GM19463 (cell line): Measurements from ENCODE around the gene URAD.
"Not testable (repeated sequence)": the region's sequence is repeated elsewhere in the genome, so short reads cannot be mapped to it uniquely, and the experiment has no call there.

Experiments
- ATAC-seq: cut with Tn5 transposase; IDR thresholded peaks from one replicate; pipeline ENCODE4 v1.9.1; 2021; ENCODE audit warnings: mild to moderate bottlenecking, moderate library complexity; ENCODE audit not compliant: unreplicated experiment

Gene URAD

GRCh38 chr13:27971236-27971645 is 17.3 kb downstream of the URAD start:
- ATAC-seq = no peak

GRCh38 chr13:27970382-27971235 is 17.9 kb downstream of the URAD start:
- ATAC-seq = no peak

GRCh38 chr13:27969866-27970229 is 18.6 kb downstream of the URAD start:
- no peak for ATAC-seq

DNA sequence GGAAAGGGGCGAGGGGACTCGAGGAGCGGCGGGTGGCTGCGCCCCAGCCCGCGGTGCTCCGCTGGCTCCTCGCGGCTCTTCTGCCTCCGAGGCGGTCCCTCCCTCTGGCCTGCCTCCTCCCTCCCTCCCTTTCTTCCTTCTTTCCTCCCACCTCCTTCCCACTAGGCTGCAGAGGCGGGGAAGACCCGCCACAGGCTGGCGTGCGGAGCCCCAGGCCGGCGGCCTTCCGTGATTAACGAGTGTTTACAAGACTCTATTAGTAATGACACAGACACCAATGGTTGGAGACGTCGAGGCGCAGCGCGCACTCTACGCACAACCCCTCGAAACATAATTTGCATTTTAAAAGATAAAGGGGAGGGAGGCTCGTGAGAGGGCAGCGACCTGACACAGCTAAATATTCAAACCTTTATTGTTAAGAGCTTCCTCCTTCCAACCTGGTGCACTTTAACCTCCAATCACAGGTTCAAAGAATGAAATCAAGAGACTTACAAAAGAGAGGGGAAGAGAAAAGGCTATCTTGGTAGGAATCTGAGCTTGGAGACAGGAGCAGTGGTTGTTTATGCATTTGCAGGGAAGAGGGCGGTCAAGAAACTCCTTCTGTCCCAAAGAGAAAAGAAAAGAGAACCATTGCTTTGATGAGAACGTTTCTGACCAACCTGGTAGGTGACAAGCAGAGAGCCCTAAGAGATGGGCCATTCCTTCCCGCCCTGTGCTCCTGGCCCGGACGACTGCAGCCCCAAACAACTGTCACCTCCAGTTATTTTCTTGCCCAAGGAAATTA is 19.2 kb downstream of the URAD start, which contains the start of gene CDX2:
CDX2 (minus strand) TSS at position 234 of the 784 bp plus-strand sequence. CDS start 309 bp downstream, outside the sequence.
- no peak for ATAC-seq

DNA sequence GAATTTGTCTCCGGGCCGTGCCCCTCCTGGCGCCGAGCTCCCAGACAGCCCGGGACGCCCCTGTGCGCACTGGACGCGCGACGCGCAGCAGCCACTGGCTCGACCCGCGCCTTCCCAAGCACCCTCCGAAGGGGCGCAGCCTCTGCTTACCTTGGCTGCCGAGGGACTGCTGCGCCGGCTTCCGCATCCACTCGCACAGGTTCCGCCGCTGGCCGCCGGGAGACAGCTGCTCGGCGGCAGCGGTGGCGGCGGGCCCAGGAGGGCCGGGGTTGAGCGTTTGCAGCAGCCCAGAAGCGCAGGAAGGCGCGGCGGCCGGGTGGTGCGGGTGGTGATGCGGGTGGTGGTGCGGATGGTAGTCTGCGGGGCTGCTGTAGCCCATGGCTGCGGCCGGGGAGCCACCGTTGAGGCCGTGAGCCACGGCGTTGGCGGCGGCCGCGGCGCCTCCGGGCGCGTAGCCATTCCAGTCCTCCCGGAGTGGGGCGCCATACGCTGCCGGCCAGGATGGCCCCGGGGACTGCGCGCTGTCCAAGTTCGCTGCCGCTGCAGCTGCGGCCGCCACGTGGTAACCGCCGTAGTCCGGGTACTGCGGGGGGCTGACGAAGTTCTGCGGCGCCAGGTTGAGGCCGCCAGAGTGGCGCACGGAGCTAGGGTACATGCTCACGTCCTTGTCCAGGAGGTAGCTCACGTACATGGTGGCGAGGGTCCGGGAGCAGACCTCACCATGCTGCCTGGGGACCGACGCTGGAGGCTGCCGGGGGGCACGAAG is 20.0 kb downstream of the URAD start:
- no peak for ATAC-seq

DNA sequence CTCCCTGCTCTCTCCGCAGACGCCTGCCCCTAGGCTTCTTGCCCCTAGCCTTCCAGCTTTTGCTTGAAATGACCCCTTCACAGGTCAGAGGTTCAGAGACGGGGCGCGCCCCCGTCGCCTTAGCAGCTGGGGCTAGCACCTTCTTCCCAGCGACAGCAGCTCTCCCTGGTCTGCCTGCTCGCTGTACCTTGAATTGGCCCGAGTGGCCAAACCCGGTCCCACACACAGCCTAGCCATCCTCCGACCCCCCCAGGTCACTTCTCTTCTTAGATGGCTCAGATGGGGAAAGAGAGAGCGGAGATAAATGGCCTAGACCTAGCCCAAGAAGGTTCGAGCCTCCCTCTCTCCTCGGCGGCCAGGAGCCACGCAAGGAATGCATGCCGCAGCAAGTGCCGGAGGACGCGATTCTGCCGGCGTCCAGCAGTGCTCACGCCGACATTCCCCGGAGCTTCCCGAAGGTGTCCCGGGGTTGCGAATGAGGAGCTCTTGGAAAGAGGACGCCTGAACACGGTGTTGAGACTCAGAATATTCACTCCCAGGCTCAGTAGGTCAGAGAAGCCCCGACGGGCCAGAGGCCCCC is 20.7 kb downstream of the URAD start:
- ATAC-seq = no peak

DNA sequence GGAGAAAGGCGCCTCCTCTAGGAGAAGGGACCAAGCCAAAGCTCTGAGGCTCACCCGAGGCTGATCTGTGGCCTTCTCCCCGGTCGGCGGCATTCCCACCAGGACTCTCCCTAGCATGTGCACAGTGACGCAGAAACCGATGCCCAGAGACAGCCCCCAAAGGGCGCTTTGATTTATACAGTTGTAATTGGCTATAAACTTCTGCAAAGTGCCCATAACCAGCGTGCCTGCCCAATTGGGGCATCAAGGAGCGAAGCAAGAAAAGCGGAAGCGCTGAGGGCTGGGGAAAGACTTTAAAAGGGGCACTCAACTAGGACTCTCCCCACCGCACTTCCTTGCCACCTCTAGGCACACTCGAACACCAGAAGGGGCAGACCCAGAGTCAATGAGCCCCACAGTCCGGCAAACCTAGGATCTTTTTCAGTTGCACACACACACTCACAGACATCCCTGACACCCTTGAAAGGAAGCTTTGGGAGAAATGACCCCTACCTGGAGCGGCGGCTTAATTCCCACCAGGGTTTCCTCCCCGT is 21.2 kb downstream of the URAD start:
- ATAC-seq = no peak

- no peak for ATAC-seq
Measured at GRCh38 chr13:27966641-27967202, 21.8 kb downstream of the URAD start.

- ATAC-seq = no peak
Measured at GRCh38 chr13:27965740-27966640, 22.5 kb downstream of the URAD start.

- no peak for ATAC-seq
Measured at GRCh38 chr13:27965343-27965739, 23.2 kb downstream of the URAD start.

GRCh38 chr13:27964741-27965323 is 23.7 kb downstream of the URAD start:
- no peak for ATAC-seq

DNA sequence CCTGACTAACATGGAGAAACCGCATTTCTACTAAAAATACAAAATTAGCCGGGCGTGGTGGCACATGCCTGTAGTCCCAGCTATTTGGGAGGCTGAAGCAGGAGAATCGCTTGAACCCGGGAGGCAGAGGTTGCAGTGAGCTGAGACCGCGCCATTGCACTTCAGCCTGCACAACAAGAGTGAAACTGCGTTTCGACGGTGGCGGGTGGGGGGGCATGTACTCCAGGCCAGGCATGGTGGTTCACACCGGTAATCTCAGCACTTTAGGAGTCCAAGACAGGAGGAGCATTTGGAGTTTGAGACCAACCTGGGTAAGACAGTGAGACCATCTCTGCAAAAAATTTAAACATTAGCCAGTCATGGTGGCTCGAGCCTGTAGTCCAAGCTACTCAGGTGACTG is 24.3 kb downstream of the URAD start:
- not testable (repeated sequence) for ATAC-seq

- ATAC-seq = no peak
Measured at GRCh38 chr13:27963491-27963890, 25.0 kb downstream of the URAD start.

- ATAC-seq = no peak
Measured at GRCh38 chr13:27962982-27963381, 25.5 kb downstream of the URAD start.

DNA sequence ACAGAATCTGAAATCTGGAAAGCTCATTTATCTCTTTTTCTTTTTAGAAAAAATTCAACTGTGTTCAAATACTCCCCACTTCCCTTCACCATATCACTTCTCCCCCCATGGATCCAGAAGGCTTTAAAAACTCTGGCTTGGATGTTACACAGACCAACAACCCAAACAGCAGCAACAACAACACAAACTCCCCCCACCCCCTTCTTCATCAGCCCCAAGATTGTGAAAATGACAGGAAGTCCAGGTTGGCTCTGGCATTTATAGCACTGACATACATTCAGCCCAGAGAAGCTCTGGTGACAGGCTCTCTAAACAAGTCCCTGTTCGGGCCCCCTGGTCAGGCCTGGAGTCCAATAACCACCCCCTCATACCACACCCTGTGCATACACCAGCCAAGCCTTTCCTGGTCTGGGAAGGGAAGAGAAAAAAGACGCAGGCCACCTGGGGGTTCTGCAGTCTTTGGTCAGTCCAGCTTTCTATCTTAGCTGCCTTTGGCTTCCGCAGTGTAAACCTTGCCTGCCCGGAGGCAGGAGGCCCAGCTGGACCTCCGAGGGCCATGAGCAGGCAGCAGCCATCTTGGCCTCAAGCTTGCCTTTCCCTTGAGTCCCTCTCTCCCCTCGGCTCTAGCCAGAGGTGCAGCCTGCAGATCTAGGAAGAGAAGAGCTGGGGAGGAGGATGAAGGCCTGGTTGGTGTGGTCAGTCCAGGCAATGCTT is 26.2 kb downstream of the URAD start:
- no peak for ATAC-seq

- no peak for ATAC-seq
Measured at GRCh38 chr13:27961227-27962085, 27.0 kb downstream of the URAD start.
